ENCODE results near the gene ADPRS. TPM values are rescaled to one million over a fixed set of nuclear protein-coding genes. Genes with fewer than 3 reads are reported as not detected.

Gene ADPRS
- total and polyA plus RNA-seq, 2 experiments from 2014 or later: 22.6 to 46.6 TPM

DNA sequence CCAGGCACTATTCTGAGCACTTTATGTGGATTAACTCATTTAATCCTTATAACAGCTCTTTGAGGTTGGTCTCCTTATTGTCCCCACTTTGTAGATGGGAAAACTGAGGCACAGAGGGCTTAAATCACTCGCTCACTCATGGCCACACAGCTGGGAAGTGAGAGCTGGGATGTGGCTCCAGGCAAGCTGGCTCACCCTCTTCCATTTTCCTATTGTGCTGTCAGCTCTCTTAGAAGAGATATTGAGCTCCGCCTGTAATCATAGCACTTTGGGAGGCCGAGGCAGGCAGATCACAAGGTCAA is 40.2 kb downstream of the ADPRS start (continued):
- TF ChIP-seq EZH2 (IDR thresholded peaks at IDR 0.05; ENCODE audit: low read depth, unreplicated experiment): no peak
- no peak for TF ChIP-seq STAT1 (IDR thresholded peaks at IDR 0.05; ENCODE audit: unreplicated experiment)
- TF ChIP-seq, protein P1, sequence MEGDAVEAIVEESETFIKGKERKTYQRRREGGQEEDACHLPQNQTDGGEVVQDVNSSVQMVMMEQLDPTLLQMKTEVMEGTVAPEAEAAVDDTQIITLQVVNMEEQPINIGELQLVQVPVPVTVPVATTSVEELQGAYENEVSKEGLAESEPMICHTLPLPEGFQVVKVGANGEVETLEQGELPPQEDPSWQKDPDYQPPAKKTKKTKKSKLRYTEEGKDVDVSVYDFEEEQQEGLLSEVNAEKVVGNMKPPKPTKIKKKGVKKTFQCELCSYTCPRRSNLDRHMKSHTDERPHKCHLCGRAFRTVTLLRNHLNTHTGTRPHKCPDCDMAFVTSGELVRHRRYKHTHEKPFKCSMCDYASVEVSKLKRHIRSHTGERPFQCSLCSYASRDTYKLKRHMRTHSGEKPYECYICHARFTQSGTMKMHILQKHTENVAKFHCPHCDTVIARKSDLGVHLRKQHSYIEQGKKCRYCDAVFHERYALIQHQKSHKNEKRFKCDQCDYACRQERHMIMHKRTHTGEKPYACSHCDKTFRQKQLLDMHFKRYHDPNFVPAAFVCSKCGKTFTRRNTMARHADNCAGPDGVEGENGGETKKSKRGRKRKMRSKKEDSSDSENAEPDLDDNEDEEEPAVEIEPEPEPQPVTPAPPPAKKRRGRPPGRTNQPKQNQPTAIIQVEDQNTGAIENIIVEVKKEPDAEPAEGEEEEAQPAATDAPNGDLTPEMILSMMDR (conservative IDR thresholded peaks at IDR 0.05; ENCODE audit: low read depth in 2 of 2): no peak
- TF ChIP-seq, protein P2, sequence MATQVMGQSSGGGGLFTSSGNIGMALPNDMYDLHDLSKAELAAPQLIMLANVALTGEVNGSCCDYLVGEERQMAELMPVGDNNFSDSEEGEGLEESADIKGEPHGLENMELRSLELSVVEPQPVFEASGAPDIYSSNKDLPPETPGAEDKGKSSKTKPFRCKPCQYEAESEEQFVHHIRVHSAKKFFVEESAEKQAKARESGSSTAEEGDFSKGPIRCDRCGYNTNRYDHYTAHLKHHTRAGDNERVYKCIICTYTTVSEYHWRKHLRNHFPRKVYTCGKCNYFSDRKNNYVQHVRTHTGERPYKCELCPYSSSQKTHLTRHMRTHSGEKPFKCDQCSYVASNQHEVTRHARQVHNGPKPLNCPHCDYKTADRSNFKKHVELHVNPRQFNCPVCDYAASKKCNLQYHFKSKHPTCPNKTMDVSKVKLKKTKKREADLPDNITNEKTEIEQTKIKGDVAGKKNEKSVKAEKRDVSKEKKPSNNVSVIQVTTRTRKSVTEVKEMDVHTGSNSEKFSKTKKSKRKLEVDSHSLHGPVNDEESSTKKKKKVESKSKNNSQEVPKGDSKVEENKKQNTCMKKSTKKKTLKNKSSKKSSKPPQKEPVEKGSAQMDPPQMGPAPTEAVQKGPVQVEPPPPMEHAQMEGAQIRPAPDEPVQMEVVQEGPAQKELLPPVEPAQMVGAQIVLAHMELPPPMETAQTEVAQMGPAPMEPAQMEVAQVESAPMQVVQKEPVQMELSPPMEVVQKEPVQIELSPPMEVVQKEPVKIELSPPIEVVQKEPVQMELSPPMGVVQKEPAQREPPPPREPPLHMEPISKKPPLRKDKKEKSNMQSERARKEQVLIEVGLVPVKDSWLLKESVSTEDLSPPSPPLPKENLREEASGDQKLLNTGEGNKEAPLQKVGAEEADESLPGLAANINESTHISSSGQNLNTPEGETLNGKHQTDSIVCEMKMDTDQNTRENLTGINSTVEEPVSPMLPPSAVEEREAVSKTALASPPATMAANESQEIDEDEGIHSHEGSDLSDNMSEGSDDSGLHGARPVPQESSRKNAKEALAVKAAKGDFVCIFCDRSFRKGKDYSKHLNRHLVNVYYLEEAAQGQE (IDR thresholded peaks at IDR 0.05; ENCODE audit: unreplicated experiment): no peak

DNA sequence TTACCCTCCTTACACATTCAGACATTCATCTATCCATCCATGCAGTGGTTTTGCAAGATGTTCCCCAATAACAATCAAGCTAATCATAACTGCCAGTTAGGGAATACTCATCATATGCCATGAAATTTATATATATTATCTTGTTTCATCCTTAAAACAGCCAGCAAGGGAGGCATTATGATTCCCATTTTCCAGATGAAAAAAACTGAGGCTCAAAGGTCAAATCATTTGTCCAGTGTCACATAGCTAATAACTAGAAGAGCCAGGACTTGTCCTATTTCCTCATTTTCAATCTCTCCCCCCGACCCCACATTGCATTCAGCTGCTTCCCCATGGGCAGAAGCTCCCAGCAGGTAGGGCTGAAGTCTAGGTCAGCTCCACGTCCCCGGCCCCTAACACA is 43.3 kb downstream of the ADPRS start:
- peaks cover 20% of the 10 kb centered on the region for H3K27me3 Mint-ChIP-seq (ENCODE audit: insufficient read depth, low read depth, poor library complexity)
- Histone ChIP-seq H3K27me3 (ENCODE audit: insufficient read depth) (no peaks in the 10 kb centered on the region), H3F3A (replicated peaks; ENCODE audit: low read depth) (peaks cover 6% of the 10 kb centered on the region; the same call in 1 of the 2 replicates), H3K4me1 (ENCODE audit: insufficient read depth) (peaks cover 3% of the 10 kb centered on the region), H3K9me2 (ENCODE audit: insufficient read depth) (no peaks in the 10 kb centered on the region), H3K4me2 (no peak overlapping the region), H3K79me2 (replicated peaks; ENCODE audit: insufficient read depth) (no peaks in the 10 kb centered on the region), H2AFZ (no peak overlapping the region), H3K27ac (ENCODE audit: low read depth) (no peak overlapping the region), H4K20me1 (replicated peaks; ENCODE audit: insufficient read depth) (no peaks in the 10 kb centered on the region), H3K36me3 (ENCODE audit: insufficient read depth) (no peaks in the 10 kb centered on the region), H3K4me3 (no peak overlapping the region)
- H3K36me3 Mint-ChIP-seq (ENCODE audit: low read depth): peaks cover under 1% of the 10 kb centered on the region; the same call in 1 of the 3 replicates
- H3K27ac Mint-ChIP-seq: no peak overlapping the region
- no peaks in the 10 kb centered on the region for H3K9me3 Mint-ChIP-seq
- DNase-seq (ENCODE audit: low spot score) (no peak), ATAC-seq (no peak)
- no peak overlapping the region for H3K4me3 Mint-ChIP-seq
- H3K4me1 Mint-ChIP-seq: peaks cover 13% of the 10 kb centered on the region; the same call in 2 of the 3 replicates
- TF ChIP-seq, protein P3, sequence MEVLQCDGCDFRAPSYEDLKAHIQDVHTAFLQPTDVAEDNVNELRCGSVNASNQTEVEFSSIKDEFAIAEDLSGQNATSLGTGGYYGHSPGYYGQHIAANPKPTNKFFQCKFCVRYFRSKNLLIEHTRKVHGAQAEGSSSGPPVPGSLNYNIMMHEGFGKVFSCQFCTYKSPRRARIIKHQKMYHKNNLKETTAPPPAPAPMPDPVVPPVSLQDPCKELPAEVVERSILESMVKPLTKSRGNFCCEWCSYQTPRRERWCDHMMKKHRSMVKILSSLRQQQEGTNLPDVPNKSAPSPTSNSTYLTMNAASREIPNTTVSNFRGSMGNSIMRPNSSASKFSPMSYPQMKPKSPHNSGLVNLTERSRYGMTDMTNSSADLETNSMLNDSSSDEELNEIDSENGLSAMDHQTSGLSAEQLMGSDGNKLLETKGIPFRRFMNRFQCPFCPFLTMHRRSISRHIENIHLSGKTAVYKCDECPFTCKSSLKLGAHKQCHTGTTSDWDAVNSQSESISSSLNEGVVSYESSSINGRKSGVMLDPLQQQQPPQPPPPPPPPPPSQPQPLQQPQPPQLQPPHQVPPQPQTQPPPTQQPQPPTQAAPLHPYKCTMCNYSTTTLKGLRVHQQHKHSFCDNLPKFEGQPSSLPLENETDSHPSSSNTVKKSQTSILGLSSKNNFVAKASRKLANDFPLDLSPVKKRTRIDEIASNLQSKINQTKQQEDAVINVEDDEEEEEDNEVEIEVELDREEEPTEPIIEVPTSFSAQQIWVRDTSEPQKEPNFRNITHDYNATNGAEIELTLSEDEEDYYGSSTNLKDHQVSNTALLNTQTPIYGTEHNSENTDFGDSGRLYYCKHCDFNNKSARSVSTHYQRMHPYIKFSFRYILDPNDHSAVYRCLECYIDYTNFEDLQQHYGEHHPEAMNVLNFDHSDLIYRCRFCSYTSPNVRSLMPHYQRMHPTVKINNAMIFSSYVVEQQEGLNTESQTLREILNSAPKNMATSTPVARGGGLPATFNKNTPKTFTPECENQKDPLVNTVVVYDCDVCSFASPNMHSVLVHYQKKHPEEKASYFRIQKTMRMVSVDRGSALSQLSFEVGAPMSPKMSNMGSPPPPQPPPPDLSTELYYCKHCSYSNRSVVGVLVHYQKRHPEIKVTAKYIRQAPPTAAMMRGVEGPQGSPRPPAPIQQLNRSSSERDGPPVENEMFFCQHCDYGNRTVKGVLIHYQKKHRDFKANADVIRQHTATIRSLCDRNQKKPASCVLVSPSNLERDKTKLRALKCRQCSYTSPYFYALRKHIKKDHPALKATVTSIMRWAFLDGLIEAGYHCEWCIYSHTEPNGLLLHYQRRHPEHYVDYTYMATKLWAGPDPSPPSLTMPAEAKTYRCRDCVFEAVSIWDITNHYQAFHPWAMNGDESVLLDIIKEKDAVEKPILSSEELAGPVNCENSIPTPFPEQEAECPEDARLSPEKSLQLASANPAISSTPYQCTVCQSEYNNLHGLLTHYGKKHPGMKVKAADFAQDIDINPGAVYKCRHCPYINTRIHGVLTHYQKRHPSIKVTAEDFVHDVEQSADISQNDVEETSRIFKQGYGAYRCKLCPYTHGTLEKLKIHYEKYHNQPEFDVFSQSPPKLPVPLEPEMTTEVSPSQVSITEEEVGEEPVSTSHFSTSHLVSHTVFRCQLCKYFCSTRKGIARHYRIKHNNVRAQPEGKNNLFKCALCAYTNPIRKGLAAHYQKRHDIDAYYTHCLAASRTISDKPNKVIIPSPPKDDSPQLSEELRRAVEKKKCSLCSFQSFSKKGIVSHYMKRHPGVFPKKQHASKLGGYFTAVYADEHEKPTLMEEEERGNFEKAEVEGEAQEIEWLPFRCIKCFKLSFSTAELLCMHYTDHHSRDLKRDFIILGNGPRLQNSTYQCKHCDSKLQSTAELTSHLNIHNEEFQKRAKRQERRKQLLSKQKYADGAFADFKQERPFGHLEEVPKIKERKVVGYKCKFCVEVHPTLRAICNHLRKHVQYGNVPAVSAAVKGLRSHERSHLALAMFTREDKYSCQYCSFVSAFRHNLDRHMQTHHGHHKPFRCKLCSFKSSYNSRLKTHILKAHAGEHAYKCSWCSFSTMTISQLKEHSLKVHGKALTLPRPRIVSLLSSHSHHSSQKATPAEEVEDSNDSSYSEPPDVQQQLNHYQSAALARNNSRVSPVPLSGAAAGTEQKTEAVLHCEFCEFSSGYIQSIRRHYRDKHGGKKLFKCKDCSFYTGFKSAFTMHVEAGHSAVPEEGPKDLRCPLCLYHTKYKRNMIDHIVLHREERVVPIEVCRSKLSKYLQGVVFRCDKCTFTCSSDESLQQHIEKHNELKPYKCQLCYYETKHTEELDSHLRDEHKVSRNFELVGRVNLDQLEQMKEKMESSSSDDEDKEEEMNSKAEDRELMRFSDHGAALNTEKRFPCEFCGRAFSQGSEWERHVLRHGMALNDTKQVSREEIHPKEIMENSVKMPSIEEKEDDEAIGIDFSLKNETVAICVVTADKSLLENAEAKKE (CRISPR knock-in tag; IDR thresholded peaks at IDR 0.05): no peak
- no peak for TF ChIP-seq ZNF114 (CRISPR knock-in tag; IDR thresholded peaks at IDR 0.05)
- TF ChIP-seq ZNF331 (CRISPR knock-in tag; IDR thresholded peaks at IDR 0.05; ENCODE audit: low read depth): no peak
- TF ChIP-seq, protein P2 (IDR thresholded peaks at IDR 0.05; ENCODE audit: unreplicated experiment): no peak
- no peak for TF ChIP-seq POLR2AphosphoS5 (IDR thresholded peaks at IDR 0.05; ENCODE audit: low read depth)
- TF ChIP-seq, protein P4, sequence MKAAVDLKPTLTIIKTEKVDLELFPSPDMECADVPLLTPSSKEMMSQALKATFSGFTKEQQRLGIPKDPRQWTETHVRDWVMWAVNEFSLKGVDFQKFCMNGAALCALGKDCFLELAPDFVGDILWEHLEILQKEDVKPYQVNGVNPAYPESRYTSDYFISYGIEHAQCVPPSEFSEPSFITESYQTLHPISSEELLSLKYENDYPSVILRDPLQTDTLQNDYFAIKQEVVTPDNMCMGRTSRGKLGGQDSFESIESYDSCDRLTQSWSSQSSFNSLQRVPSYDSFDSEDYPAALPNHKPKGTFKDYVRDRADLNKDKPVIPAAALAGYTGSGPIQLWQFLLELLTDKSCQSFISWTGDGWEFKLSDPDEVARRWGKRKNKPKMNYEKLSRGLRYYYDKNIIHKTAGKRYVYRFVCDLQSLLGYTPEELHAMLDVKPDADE (IDR thresholded peaks at IDR 0.05): no peak

All from GM23338 (cell line).